ENCODE measurements around the gene PIP4K2C.

DNA sequence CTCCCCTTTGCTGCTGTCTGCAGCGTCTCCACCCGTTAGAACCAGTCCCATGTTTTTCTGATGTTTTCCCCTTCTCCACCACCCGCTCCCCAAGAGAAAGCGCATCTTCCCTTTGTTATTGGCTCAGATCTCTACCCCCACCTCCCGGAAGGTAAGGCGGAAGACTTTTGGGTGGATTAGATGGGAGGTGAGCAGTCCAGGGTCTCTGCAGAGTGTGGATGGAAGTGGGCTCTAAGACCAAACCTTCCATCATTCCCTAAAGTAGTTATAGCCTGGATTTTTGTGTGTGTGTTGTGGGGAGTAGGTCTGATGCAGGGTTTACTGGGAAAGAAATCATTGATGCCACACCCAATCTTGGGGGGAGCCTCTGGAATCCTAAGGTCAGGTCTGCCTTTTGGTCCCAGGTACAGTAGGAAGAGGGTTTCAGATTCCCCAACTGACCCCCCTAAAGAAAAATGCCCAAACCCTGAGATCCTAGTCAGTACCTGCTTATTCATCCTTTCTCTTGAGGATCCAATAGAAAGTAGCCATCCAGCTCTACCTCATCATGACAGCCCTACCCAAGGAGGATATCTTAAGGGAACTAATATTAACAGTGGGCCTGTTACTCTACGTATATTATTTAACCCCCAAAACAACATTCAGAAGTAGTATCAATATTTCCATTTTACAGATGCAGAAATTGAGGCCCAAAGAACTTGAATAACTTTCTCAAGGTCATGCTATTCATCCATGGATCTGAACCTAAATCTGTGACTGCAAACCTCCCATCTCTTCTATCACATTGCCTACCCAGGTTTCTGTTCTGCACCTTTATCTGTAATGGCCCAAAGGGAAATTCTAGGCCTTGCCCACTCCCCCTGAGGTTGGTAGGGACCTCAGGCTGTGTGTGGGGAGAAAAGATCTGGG is 40.1 kb upstream of the PIP4K2C start:
- TF ChIP-seq EZH2phosphoT487 (IDR thresholded peaks at IDR 0.05; ENCODE audit: unreplicated experiment) (no peak), EZH2 (IDR thresholded peaks at IDR 0.05; ENCODE audit: low read depth, unreplicated experiment) (no peak), POLR2AphosphoS5 (IDR thresholded peaks at IDR 0.05; ENCODE audit: low read depth) (no peak), CREB1 (CRISPR knock-in tag; IDR thresholded peaks at IDR 0.05; ENCODE audit: low read depth) (no peak), JUNB (IDR thresholded peaks at IDR 0.05; ENCODE audit: unreplicated experiment) (no peak), ZNF462 (CRISPR knock-in tag; IDR thresholded peaks at IDR 0.05) (no peak)
- TF ChIP-seq, protein P1, sequence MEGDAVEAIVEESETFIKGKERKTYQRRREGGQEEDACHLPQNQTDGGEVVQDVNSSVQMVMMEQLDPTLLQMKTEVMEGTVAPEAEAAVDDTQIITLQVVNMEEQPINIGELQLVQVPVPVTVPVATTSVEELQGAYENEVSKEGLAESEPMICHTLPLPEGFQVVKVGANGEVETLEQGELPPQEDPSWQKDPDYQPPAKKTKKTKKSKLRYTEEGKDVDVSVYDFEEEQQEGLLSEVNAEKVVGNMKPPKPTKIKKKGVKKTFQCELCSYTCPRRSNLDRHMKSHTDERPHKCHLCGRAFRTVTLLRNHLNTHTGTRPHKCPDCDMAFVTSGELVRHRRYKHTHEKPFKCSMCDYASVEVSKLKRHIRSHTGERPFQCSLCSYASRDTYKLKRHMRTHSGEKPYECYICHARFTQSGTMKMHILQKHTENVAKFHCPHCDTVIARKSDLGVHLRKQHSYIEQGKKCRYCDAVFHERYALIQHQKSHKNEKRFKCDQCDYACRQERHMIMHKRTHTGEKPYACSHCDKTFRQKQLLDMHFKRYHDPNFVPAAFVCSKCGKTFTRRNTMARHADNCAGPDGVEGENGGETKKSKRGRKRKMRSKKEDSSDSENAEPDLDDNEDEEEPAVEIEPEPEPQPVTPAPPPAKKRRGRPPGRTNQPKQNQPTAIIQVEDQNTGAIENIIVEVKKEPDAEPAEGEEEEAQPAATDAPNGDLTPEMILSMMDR (conservative IDR thresholded peaks at IDR 0.05; ENCODE audit: low read depth in 2 of 2) = no peak; a peak in 1 of 4 replicates
- TF ChIP-seq, protein P2, sequence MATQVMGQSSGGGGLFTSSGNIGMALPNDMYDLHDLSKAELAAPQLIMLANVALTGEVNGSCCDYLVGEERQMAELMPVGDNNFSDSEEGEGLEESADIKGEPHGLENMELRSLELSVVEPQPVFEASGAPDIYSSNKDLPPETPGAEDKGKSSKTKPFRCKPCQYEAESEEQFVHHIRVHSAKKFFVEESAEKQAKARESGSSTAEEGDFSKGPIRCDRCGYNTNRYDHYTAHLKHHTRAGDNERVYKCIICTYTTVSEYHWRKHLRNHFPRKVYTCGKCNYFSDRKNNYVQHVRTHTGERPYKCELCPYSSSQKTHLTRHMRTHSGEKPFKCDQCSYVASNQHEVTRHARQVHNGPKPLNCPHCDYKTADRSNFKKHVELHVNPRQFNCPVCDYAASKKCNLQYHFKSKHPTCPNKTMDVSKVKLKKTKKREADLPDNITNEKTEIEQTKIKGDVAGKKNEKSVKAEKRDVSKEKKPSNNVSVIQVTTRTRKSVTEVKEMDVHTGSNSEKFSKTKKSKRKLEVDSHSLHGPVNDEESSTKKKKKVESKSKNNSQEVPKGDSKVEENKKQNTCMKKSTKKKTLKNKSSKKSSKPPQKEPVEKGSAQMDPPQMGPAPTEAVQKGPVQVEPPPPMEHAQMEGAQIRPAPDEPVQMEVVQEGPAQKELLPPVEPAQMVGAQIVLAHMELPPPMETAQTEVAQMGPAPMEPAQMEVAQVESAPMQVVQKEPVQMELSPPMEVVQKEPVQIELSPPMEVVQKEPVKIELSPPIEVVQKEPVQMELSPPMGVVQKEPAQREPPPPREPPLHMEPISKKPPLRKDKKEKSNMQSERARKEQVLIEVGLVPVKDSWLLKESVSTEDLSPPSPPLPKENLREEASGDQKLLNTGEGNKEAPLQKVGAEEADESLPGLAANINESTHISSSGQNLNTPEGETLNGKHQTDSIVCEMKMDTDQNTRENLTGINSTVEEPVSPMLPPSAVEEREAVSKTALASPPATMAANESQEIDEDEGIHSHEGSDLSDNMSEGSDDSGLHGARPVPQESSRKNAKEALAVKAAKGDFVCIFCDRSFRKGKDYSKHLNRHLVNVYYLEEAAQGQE (IDR thresholded peaks at IDR 0.05; ENCODE audit: unreplicated experiment) = no peak
